ENCODE data around the gene MAN2C1. TPM values are rescaled to one million over a fixed set of nuclear protein-coding genes. Genes with fewer than 3 reads are reported as not detected.

The MAN2C1 gene
- polyA plus RNA-seq, 3 donors = 32.9 to 453 (median 42.9) TPM

DNA sequence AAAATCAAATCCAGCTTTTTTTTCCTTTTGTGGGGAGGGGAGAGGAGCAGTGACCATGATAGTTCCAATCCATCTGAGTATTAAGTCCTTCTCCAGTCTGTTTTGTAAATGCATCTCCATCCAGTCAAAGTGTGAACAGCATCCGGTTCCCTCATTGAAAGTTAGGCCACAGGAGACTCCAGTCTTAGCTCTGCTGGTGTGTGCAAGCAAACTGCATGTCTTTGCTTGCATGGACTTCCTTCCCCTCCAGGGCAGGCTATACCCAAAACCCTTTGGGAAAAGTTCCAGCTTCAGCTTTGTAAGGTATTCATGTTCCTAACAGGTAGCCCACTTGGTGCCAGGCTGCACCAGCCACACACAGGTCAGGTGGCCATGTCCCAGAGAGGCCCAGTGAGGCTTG lies 3.1 kb upstream of the MAN2C1 start:
- Histone ChIP-seq H3K79me2 (ENCODE audit: insufficient read depth, low read length) (peaks cover 9% of the 10 kb centered on the region), H3K36me3 (replicated peaks in 1 of 2; ENCODE audit: control insufficient read depth in 1 of 2, insufficient read depth in 2 of 2, low read length in 2 of 2) (peaks cover 59 to 75% of the 10 kb centered on the region in 2 donors), H3K9ac (ENCODE audit: insufficient read depth, low read length, poor library complexity, severe bottlenecking) (no peak overlapping the region), H3K27me3 (ENCODE audit: control insufficient read depth in 2 of 2, insufficient read depth in 2 of 2, low read length in 2 of 2) (no peaks in the 10 kb centered on the region), H3K4me1 (ENCODE audit: control insufficient read depth in 1 of 2, insufficient read depth in 2 of 2, low read length in 2 of 2) (peaks cover 13 to 19% of the 10 kb centered on the region in 2 donors), H3K27ac (ENCODE audit: low read depth in 1 of 2, low read length in 2 of 2) (no peak overlapping the region), H3K4me2 (replicated peaks; ENCODE audit: extremely low read depth, low read length, poor library complexity, severe bottlenecking) (no peak overlapping the region), H3K4me3 (replicated peaks in 1 of 3; ENCODE audit: low read depth in 2 of 3, low read length in 3 of 3) (no peak overlapping the region), H4K20me1 (ENCODE audit: insufficient read depth, low read length) (peaks cover 19% of the 10 kb centered on the region), H3K9me3 (replicated peaks in 1 of 2; ENCODE audit: control insufficient read depth in 1 of 2, insufficient read depth in 1 of 2, low read length in 2 of 2) (no peaks in the 10 kb centered on the region), H2AFZ (ENCODE audit: insufficient read depth, low read depth, low read length, poor library complexity, severe bottlenecking) (no peak overlapping the region)
- Mint-ChIP-seq H3K9me3 (no peaks in the 10 kb centered on the region), H3K4me3 (no peak overlapping the region), H3K27me3 (ENCODE audit: low read depth in 3 of 3) (peaks cover 0 to 2% (median 0%) of the 10 kb centered on the region in 3 donors), H3K4me1 (peaks cover 18% of the 10 kb centered on the region), H3K27ac (no peak overlapping the region), H3K36me3 (peaks cover 52 to 69% of the 10 kb centered on the region in 2 donors)
- no peak for DNase-seq
- intact Hi-C loops (cut with micrococcal nuclease) = no loop called here
- WGBS (ENCODE audit: insufficient coverage) = no CpG with 5 or more reads among the region's 1 CpG
- TF ChIP-seq, protein P1, sequence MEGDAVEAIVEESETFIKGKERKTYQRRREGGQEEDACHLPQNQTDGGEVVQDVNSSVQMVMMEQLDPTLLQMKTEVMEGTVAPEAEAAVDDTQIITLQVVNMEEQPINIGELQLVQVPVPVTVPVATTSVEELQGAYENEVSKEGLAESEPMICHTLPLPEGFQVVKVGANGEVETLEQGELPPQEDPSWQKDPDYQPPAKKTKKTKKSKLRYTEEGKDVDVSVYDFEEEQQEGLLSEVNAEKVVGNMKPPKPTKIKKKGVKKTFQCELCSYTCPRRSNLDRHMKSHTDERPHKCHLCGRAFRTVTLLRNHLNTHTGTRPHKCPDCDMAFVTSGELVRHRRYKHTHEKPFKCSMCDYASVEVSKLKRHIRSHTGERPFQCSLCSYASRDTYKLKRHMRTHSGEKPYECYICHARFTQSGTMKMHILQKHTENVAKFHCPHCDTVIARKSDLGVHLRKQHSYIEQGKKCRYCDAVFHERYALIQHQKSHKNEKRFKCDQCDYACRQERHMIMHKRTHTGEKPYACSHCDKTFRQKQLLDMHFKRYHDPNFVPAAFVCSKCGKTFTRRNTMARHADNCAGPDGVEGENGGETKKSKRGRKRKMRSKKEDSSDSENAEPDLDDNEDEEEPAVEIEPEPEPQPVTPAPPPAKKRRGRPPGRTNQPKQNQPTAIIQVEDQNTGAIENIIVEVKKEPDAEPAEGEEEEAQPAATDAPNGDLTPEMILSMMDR (IDR thresholded peaks at IDR 0.05) = no peak

DNA sequence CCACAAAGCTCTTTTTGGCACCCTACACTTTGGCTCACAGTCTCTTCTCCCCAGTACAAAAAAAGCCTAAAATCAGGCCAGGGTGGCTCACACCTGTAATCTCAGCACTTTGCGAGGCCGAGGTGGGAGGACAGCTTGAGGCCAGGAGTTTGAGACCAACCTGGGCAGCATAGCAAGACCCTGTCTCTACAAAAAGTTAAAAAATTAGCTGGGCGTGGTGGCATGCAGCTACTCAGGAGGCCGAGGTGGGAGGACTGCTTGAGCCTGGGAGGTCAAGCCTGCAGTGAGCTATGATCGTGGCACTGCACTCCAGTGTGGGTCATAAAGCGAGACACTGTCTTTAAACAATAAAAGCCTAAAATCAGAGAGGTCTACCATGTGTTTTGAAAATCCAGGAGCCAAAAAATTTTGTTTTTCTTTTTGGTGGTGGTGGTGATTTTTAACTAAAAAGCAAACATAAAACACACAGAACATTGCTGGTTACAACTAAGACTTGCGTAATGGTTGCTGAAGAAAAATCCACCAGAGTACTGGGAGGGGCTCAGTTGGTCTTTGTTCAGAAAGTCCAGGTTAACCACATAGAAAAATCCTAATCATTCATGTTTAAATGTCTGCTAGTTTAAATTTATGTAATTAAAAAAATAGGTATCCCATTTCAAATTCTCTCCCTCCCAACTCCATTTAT lies 1.6 kb upstream of the MAN2C1 start:
- Mint-ChIP-seq H3K36me3 (peaks cover 45 to 69% of the 10 kb centered on the region in 2 donors), H3K4me3 (peak overlapping the region in 1 of 2 donors; percentile 37), H3K27me3 (ENCODE audit: low read depth in 3 of 3) (peaks cover 0 to 2% (median 0%) of the 10 kb centered on the region in 3 donors), H3K4me1 (peaks cover 18% of the 10 kb centered on the region), H3K9me3 (no peaks in the 10 kb centered on the region), H3K27ac (peak overlapping the region in 2 of 7 donors; percentile 5 to 58)
- Histone ChIP-seq H3K4me2 (replicated peaks; ENCODE audit: extremely low read depth, low read length, poor library complexity, severe bottlenecking) (no peak overlapping the region), H3K27ac (ENCODE audit: low read depth in 1 of 2, low read length in 2 of 2) (no peak overlapping the region), H3K4me1 (ENCODE audit: control insufficient read depth in 1 of 2, insufficient read depth in 2 of 2, low read length in 2 of 2) (peaks cover 13 to 19% of the 10 kb centered on the region in 2 donors), H3K4me3 (replicated peaks in 1 of 3; ENCODE audit: low read depth in 2 of 3, low read length in 3 of 3) (no peak overlapping the region), H3K79me2 (ENCODE audit: insufficient read depth, low read length) (peaks cover 9% of the 10 kb centered on the region), H3K27me3 (ENCODE audit: control insufficient read depth in 2 of 2, insufficient read depth in 2 of 2, low read length in 2 of 2) (no peaks in the 10 kb centered on the region), H3K9ac (ENCODE audit: insufficient read depth, low read length, poor library complexity, severe bottlenecking) (no peak overlapping the region), H3K36me3 (replicated peaks in 1 of 2; ENCODE audit: control insufficient read depth in 1 of 2, insufficient read depth in 2 of 2, low read length in 2 of 2) (peaks cover 59 to 75% of the 10 kb centered on the region in 2 donors), H3K9me3 (replicated peaks in 1 of 2; ENCODE audit: control insufficient read depth in 1 of 2, insufficient read depth in 1 of 2, low read length in 2 of 2) (no peaks in the 10 kb centered on the region), H2AFZ (ENCODE audit: insufficient read depth, low read depth, low read length, poor library complexity, severe bottlenecking) (no peak overlapping the region), H4K20me1 (ENCODE audit: insufficient read depth, low read length) (peaks cover 33% of the 10 kb centered on the region)
- WGBS (ENCODE audit: insufficient coverage) = 97% methylated on average over 5 of the region's 7 CpGs
- intact Hi-C loops (cut with micrococcal nuclease) = loop anchor here in 1 of 2 donors (5.0 kb wide), 1 partner anchor 82 kb away; the partner anchor contains the start of gene SIN3A
- TF ChIP-seq, protein P1 (IDR thresholded peaks at IDR 0.05) = no peak
- no peak for DNase-seq

Data from CD14-positive monocyte (primary cell).